Measurements from ENCODE around the gene OLIG2. TPM values are rescaled to one million over a fixed set of nuclear protein-coding genes. Genes with fewer than 3 reads are reported as not detected.

Gene OLIG2
- not detected in 2 replicates for total RNA-seq

DNA sequence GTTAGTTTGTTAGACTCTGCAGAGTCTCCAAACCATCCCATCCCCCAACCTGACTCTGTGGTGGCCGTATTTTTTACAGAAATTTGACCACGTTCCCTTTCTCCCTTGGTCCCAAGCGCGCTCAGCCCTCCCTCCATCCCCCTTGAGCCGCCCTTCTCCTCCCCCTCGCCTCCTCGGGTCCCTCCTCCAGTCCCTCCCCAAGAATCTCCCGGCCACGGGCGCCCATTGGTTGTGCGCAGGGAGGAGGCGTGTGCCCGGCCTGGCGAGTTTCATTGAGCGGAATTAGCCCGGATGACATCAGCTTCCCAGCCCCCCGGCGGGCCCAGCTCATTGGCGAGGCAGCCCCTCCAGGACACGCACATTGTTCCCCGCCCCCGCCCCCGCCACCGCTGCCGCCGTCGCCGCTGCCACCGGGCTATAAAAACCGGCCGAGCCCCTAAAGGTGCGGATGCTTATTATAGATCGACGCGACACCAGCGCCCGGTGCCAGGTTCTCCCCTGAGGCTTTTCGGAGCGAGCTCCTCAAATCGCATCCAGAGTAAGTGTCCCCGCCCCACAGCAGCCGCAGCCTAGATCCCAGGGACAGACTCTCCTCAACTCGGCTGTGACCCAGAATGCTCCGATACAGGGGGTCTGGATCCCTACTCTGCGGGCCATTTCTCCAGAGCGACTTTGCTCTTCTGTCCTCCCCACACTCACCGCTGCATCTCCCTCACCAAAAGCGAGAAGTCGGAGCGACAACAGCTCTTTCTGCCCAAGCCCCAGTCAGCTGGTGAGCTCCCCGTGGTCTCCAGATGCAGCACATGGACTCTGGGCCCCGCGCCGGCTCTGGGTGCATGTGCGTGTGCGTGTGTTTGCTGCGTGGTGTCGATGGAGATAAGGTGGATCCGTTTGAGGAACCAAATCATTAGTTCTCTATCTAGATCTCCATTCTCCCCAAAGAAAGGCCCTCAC, at the start of gene OLIG2:
Gene OLIG2, plus strand, starts transcription at position 447 of the 954 bp plus-strand sequence. CDS start 928 bp downstream, outside the sequence.

DNA sequence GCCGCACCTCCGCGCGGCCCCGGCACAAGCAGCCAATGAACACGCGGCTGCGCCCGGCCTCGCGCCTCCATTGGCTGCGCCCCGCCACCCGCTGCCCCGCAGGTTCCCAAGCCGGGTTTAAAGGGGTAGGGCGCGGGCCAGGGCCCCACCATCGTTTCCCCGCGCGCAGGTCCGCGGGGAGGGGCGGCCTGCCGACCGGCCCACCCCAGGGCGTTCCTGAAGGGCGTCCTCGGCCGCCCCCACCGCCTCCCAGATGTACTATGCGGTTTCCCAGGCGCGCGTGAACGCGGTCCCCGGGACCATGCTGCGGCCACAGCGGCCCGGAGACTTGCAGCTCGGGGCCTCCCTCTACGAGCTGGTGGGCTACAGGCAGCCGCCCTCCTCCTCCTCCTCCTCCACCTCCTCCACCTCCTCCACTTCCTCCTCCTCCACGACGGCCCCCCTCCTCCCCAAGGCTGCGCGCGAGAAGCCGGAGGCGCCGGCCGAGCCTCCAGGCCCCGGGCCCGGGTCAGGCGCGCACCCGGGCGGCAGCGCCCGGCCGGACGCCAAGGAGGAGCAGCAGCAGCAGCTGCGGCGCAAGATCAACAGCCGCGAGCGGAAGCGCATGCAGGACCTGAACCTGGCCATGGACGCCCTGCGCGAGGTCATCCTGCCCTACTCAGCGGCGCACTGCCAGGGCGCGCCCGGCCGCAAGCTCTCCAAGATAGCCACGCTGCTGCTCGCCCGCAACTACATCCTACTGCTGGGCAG, 44.4 kb downstream of the OLIG2 start, which contains the start of gene OLIG1:
Gene OLIG1, plus strand, starts transcription at position 148 of the 750 bp plus-strand sequence. Its CDS starts 106 bp downstream, at position 254.

Other genes starting within 250 kb of the OLIG2 start
- gene OLIG1, start 44.2 kb downstream of the OLIG2 start, total RNA-seq = not detected in 2 replicates
- 2.3 and 3.7 TPM in 2 replicates for gene IFNAR2, start 204.0 kb downstream of the OLIG2 start, total RNA-seq
- gene IL10RB, start 240.4 kb downstream of the OLIG2 start, total RNA-seq = 35.6 and 37.3 TPM in 2 replicates

All from subcutaneous preadipocyte (primary cell).